HG03097 (cell line): ENCODE measurements around the gene CCR4.
A peak's percentile ranks its signal among the peaks of the same experiment; 100 is the strongest.
"Not testable (repeated sequence)": the region's sequence is repeated elsewhere in the genome, so short reads cannot be mapped to it uniquely, and the experiment has no call there.

ENCODE experiments used
- ATAC-seq: cut with Tn5 transposase; IDR thresholded peaks from one replicate; pipeline ENCODE4 v1.9.1; 2021; ENCODE audit not compliant: unreplicated experiment, low FRiP score

The CCR4 gene

GRCh38 chr3:32951410-32951811 lies at the start of gene CCR4:
CCR4 (plus strand) TSS chr3:32951644; CDS start chr3:32953423, 1,779 bp downstream.
- ATAC-seq: no peak

- not testable (repeated sequence) for ATAC-seq
These were observed 48.5 kb upstream of the CCR4 start for GRCh38 chr3:32902887-32903371.

DNA sequence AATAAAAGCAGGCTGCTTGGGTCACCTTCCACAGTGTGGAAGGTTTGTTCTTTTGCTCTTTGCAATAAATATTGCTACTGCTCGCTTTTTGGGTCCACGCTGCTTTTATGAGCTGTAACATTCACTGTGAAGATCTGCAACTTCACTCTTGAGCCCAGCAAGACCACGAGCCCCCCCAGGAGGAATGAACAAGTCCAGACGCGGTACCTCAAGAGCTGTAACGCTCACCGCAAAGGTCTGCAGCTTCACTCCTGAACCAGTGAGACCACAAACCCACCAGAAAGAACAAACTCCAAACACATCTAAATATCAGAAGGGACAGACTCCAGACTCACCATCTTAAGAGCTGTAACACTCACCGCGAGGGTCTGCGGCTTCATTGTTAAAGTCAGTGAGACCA lies 47.5 kb upstream of the CCR4 start:
- ATAC-seq: no peak

GRCh38 chr3:32909999-32910398 lies 41.4 kb upstream of the CCR4 start:
- no peak for ATAC-seq

DNA sequence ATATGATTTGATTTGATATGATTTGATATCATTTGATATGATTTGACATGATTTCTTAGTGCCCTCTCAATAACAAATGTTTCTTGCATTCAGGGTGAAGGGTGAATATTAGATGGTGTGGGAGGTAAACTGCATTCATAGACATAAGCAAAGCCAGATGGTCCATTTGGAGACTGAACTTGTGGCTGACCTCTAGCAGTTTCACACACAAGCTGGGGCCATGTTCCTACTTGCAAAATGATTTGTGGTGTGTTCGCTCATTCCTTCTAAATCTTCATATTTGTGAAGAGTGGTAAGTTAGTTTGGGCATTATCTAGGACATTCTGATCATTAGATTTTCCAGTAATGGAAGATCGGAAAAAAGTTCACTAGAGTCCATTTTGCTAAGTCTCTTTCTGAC lies 40.5 kb upstream of the CCR4 start:
- ATAC-seq: no peak

GRCh38 chr3:32912046-32912445 lies 39.4 kb upstream of the CCR4 start:
- ATAC-seq: no peak

DNA sequence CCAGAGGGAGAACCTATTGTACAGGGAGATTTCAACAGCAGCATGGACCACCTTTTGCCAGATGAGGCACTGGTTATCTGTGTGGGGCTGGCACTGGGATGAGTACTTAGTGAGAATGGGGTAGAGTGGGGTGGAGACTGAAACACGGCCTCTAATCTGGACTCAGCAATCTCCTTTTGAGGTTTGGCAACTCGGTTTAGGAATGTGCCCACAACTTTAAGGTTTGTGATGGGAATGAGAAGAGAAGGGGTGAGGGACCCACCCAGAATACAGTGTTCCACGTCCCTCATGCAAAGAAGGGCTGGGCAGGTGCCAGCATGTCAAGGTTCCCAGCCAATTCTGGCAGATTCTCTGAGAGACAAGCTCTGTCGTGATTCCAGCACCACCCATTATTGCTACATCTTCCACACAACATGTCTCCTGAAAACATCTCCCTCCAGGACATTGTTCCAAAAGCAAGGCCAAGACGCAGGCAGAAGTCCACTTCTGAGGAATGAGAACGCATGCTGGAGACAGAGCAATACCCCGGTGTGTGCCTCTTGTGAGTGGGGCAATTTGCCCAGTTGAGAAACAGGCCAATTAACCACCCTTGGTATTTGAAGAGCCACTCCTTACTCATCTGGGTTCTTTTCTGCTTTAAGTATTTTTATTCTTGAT lies 37.5 kb upstream of the CCR4 start:
- no peak for ATAC-seq

- no peak for ATAC-seq
These were observed 31.5 kb upstream of the CCR4 start for GRCh38 chr3:32919920-32920319.

DNA sequence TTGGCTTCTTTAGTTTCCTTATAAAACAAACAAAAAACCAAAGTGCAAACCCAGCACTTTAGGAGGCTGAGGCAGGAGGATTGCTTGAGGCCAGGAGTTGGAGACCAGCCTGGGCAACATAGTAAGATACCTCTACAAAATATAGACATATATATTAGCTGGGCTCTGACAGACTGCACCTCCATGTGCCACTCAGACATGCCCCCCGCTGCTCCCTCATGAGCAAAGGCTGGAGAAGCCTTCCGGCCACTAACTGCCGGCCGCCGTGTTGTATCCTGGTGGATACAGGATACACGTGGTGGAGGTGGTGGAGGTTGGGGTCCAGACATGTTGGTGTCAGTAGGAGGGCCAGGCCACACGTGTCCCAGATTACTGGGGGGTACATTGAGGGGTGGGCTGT lies 29.4 kb upstream of the CCR4 start:
- ATAC-seq: no peak

- ATAC-seq: no peak
These were observed 21.3 kb upstream of the CCR4 start for GRCh38 chr3:32930161-32930560.

DNA sequence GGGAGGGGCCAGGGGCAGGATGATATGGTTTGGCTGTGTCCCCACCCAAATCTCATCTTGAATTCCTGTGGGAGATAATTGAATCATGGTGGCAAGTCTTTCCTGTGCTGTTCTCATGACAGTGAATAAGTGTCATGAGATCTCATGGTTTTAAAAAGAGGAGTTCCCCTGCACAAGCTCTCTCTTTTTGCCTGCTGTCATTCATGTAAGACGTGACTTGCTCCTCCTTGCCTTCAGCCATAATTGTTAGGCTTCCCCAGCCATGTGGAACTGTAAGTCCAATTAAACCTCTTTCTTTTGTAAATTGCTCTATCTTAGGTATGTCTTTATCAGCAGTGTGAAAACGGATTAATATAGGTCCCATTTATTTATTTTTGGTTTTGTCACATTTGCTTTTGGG lies 20.2 kb upstream of the CCR4 start:
- not testable (repeated sequence) for ATAC-seq

DNA sequence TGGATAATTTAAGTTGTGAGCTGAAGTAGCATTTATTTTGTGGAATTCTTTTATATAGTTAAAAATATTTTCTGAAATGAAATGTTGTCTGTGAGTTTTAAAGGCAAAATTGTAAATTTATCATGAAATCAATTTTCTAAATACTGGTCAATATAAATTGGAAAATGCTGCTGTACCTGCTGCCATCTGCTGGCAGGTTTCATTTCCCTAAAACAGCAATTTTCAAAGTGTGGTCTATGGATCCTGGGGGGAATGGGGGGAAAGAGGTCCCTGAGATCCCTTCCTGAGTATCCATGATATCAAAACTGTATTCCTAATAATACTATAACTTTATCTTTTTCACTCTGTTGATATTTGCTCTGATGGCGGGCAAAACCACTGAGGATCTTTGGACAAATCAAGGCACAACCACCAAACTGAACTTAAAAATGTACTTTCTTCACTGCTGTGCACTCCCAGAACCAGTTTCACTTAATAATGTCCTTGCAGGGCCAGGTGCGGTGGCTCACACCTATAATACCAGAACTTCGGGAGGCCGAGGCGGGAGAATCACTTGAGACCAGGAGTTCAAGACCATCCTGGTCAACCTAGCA lies 17.2 kb upstream of the CCR4 start:
- no peak for ATAC-seq

- ATAC-seq: no peak
These were observed 14.1 kb upstream of the CCR4 start for GRCh38 chr3:32937331-32937730.

GRCh38 chr3:32939531-32940284 lies 11.7 kb upstream of the CCR4 start:
- ATAC-seq: not testable (repeated sequence)

DNA sequence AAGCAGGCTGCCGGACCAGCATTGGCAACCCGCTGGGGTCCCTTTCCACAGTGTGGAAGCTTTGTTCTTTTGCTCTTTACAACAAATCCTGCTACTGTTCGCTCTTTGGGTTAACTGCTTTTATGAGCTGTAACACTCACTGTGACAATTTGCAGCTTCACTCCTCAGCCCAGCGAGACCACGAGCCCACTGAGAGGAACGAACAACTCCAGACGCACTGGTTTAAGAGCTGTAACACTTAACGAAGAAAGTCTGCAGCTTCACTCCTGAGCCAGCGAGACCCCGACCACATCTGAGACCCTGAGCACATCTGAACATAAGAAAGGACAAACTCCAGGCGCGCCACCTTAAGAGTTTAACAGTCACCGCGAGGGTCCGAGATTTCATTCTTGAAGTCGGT lies 10.7 kb upstream of the CCR4 start:
- no peak for ATAC-seq

GRCh38 chr3:32945136-32945535 lies 6.3 kb upstream of the CCR4 start:
- no peak for ATAC-seq

GRCh38 chr3:32945598-32945997 lies 5.8 kb upstream of the CCR4 start:
- ATAC-seq: not testable (repeated sequence)

- no peak for ATAC-seq
These were observed 4.3 kb upstream of the CCR4 start for GRCh38 chr3:32946973-32947788.

GRCh38 chr3:32947789-32948238 lies 3.6 kb upstream of the CCR4 start:
- peak; percentile 75 for ATAC-seq

DNA sequence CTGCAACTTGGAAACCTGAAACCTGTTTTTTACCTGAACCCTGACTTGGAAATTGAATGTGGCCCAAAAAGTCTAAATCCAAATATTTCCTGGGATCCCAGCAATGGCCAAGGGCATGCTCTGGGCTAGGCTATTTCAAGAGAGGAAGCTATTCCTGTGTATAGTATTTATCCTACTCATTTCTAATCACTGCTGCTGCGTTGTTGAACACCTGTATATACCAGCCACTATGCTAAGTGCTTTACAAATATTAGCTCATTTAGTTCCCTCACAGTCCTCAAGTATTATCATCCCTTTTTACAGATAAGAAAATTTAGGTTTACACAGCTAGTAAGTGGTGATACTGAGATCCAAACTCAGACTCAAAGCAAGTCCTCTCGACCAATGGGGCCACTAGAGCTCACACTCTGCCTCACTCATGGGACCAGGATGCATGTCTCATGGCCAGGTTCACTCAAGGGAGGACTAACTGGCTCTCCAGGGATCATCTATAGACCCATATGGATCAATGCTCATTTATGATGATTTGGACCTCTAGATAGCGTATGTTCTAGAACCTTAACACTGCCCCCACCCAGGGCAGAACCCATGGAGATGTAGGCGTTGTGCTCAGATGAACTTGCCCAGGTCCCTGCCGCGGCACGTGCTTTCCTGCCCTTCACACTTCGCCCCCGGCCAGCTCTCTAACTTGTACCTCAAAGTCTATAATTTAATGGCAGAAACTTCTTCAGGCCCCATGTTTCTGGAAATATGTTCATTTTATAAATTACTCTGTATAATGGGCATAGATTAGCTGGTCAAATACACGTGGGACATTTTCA lies 2.6 kb upstream of the CCR4 start:
- no peak for ATAC-seq
